ENCODE results near the gene DDX42.
A peak's percentile ranks its signal among the peaks of the same experiment; 100 is the strongest.

Gene DDX42

GRCh38 chr17:63826468-63827001, 52.6 kb downstream of the DDX42 start:
- Histone ChIP-seq H3K4me3 (ENCODE audit: low read depth in 1 of 2, low read length in 2 of 2) (peak overlapping the region; percentile 86 to 96), H3K9ac (ENCODE audit: low read depth, low read length) (peak overlapping the region; percentile 68), H3K27me3 (ENCODE audit: insufficient read depth, low read length, poor library complexity) (no peaks in the 10 kb centered on the region), H2AFZ (ENCODE audit: low read depth, low read length) (peak overlapping the region; percentile 77), H3K4me2 (ENCODE audit: insufficient read depth, low read length) (peak overlapping the region; percentile 84), H3K9me3 (ENCODE audit: insufficient read depth, low read length, severe bottlenecking) (no peaks in the 10 kb centered on the region), H3K4me1 (ENCODE audit: insufficient read depth, low read length) (peaks cover 48% of the 10 kb centered on the region), H4K20me1 (ENCODE audit: insufficient read depth, low read length) (peaks cover 16% of the 10 kb centered on the region), H3K79me2 (ENCODE audit: insufficient read depth, low read length) (peaks cover 63% of the 10 kb centered on the region), H3K36me3 (ENCODE audit: insufficient read depth, low read length) (peaks cover 73% of the 10 kb centered on the region), H3K27ac (ENCODE audit: low read length) (peak overlapping the region; percentile 98)
- peak; percentile 10 for ATAC-seq (ENCODE audit: insufficient read depth, low read depth)
- TF ChIP-seq, protein P1, sequence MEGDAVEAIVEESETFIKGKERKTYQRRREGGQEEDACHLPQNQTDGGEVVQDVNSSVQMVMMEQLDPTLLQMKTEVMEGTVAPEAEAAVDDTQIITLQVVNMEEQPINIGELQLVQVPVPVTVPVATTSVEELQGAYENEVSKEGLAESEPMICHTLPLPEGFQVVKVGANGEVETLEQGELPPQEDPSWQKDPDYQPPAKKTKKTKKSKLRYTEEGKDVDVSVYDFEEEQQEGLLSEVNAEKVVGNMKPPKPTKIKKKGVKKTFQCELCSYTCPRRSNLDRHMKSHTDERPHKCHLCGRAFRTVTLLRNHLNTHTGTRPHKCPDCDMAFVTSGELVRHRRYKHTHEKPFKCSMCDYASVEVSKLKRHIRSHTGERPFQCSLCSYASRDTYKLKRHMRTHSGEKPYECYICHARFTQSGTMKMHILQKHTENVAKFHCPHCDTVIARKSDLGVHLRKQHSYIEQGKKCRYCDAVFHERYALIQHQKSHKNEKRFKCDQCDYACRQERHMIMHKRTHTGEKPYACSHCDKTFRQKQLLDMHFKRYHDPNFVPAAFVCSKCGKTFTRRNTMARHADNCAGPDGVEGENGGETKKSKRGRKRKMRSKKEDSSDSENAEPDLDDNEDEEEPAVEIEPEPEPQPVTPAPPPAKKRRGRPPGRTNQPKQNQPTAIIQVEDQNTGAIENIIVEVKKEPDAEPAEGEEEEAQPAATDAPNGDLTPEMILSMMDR (IDR thresholded peaks at IDR 0.05; ENCODE audit: borderline replicate concordance, extremely low read depth, low read length, poor library complexity, severe bottlenecking), result no peak
- no peak for TF ChIP-seq EZH2 (IDR thresholded peaks at IDR 0.05; ENCODE audit: borderline replicate concordance, low read depth, low read length, severe bottlenecking)
- DNase-seq, result no peak

DNA sequence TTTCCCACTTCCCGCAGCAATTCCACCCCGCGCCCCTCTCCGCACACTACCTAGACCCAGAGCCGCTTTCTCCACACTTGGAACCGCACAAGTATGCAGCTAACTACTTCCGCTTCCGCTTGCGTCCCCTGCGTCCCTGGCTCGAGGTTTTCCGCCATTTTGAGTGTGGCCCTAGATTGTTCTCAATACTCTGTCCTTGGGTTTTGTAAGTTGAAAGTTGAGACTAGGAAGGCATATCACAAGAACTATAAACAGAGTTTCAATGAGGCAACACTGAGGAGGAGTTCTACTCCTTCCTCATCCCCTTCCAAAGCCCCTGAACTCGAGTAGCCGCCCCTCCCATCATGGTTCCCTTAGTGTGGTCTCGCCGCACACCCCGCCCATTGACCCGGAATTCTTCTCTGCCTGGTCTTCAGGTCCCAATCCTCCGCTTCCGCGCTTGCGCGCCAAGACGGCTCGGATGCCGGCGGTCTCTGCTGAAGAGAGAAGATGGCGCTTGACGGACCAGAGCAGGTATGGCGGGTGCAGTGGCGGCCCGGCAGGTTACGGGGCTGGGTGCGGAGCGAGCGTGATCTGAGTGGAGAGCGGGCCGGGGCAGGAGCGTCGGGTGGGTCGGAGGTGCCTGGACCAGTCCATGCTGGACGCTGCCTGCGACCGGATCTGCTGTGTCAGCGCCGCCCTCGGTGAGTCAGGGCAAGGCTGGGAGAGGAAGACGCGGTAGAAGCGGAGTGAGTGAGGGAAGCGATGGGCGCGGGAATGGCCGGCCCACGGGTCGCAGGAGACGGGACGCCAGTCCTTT, 53.2 kb downstream of the DDX42 start, which contains the start of the genes FTSJ3 and PSMC5:
FTSJ3 (minus strand) TSS at position 662 of the 799 bp plus-strand sequence. CDS start 761 bp downstream, outside the sequence.
PSMC5 (plus strand) TSS at position 430 of the 799 bp plus-strand sequence; CDS start at position 490, 60 bp downstream.
- Histone ChIP-seq H3K27me3 (ENCODE audit: insufficient read depth, low read length, poor library complexity) (no peaks in the 10 kb centered on the region), H3K9me3 (ENCODE audit: insufficient read depth, low read length, severe bottlenecking) (no peaks in the 10 kb centered on the region), H3K4me2 (ENCODE audit: insufficient read depth, low read length) (peak within 1 kb of the TSS; percentile 84), H3K36me3 (ENCODE audit: insufficient read depth, low read length) (peaks cover 73% of the 10 kb centered on the region), H3K79me2 (ENCODE audit: insufficient read depth, low read length) (peaks cover 61% of the 10 kb centered on the region), H4K20me1 (ENCODE audit: insufficient read depth, low read length) (peaks cover 12% of the 10 kb centered on the region), H3K27ac (ENCODE audit: low read length) (peak within 1 kb of the TSS; percentile 98), H3K9ac (ENCODE audit: low read depth, low read length) (peak within 1 kb of the TSS; percentile 68), H3K4me1 (ENCODE audit: insufficient read depth, low read length) (peaks cover 48% of the 10 kb centered on the region), H3K4me3 (ENCODE audit: low read depth in 1 of 2, low read length in 2 of 2) (peak within 1 kb of the TSS; percentile 86 to 96), H2AFZ (ENCODE audit: low read depth, low read length) (peak within 1 kb of the TSS; percentile 77)
- TF ChIP-seq EZH2 (IDR thresholded peaks at IDR 0.05; ENCODE audit: borderline replicate concordance, low read depth, low read length, severe bottlenecking), result no peak
- TF ChIP-seq, protein P1 (IDR thresholded peaks at IDR 0.05; ENCODE audit: borderline replicate concordance, extremely low read depth, low read length, poor library complexity, severe bottlenecking), result peak; percentile 76
- peak; percentile 92 for ATAC-seq (ENCODE audit: insufficient read depth, low read depth)
- DNase-seq, result peak; percentile 97

- Histone ChIP-seq H3K4me2 (ENCODE audit: insufficient read depth, low read length) (peak overlapping the region; percentile 84), H2AFZ (ENCODE audit: low read depth, low read length) (peak overlapping the region; percentile 77), H3K79me2 (ENCODE audit: insufficient read depth, low read length) (peaks cover 61% of the 10 kb centered on the region), H3K27me3 (ENCODE audit: insufficient read depth, low read length, poor library complexity) (no peaks in the 10 kb centered on the region), H3K27ac (ENCODE audit: low read length) (peak overlapping the region; percentile 98), H3K9ac (ENCODE audit: low read depth, low read length) (peak overlapping the region; percentile 68), H4K20me1 (ENCODE audit: insufficient read depth, low read length) (peaks cover 12% of the 10 kb centered on the region), H3K9me3 (ENCODE audit: insufficient read depth, low read length, severe bottlenecking) (no peaks in the 10 kb centered on the region), H3K36me3 (ENCODE audit: insufficient read depth, low read length) (peaks cover 73% of the 10 kb centered on the region), H3K4me3 (ENCODE audit: low read depth in 1 of 2, low read length in 2 of 2) (peak overlapping the region; percentile 86 to 96), H3K4me1 (ENCODE audit: insufficient read depth, low read length) (peaks cover 48% of the 10 kb centered on the region)
- no peak for DNase-seq
- TF ChIP-seq, protein P1 (IDR thresholded peaks at IDR 0.05; ENCODE audit: borderline replicate concordance, extremely low read depth, low read length, poor library complexity, severe bottlenecking), result no peak
- TF ChIP-seq EZH2 (IDR thresholded peaks at IDR 0.05; ENCODE audit: borderline replicate concordance, low read depth, low read length, severe bottlenecking), result no peak
- no peak for ATAC-seq (ENCODE audit: insufficient read depth, low read depth)
Measured at GRCh38 chr17:63827801-63828221, 53.8 kb downstream of the DDX42 start.

Measured in DND-41 (cell line).